Measurements from ENCODE around the gene HCFC1.

- TF ChIP-seq POLR2A (IDR thresholded peaks at IDR 0.05), result no peak
- no peak for TF ChIP-seq CTCF (IDR thresholded peaks at IDR 0.05)
Observed at GRCh38 chrX:153921511-153922446, 49.8 kb downstream of the HCFC1 start.

All from right lobe of liver (tissue), 4 donors.